Right lobe of liver (tissue), 4 donors: ENCODE data around the gene GULP1.

Experiments used
- POLR2A ChIP-seq: fragments of 450-650 bp; IDR thresholded peaks from one replicate; pipeline ENCODE4 v1.6.1; 2017; ENCODE audit warnings: antibody characterized with exemption, mild to moderate bottlenecking
- TF ChIP-seq, protein P1 (sequence below), 4 donors: fragments of 200-600 bp in 3 of 4; fragments of 450-650 bp in 1 of 4; IDR thresholded peaks; one replicate each; pipeline versions ENCODE4 v1.5.1 to v1.8.0; 2016 to 2022; ENCODE audit warnings: antibody characterized with exemption in 4 of 4, mild to moderate bottlenecking in 2 of 4
- donor health status: DM: no; HTN: no; CAD: no.
- donor health status: DM: no; HTN: no; CAD: no.
- donor health status: DM: no; HTN: yes; CAD: no.

DNA sequence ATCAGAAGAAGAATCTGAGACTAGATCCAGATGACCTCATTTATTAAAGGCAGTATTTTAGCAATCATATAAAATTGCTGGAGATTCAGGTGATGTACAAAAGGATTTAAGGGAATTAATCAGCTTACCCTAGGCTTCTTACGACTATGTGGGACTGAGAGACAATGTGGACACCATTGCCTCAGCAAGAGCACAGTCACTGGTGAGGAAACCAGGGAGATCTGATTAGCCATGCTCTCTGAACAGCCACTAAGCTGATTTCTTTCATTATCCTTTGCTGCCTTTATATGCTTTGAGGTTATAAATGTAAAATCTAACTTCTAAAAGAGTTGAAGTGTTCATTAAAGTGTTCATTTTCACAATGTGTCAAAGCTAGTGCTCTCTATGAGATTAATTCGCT is 22.7 kb upstream of the GULP1 start:
- TF ChIP-seq, protein P1, sequence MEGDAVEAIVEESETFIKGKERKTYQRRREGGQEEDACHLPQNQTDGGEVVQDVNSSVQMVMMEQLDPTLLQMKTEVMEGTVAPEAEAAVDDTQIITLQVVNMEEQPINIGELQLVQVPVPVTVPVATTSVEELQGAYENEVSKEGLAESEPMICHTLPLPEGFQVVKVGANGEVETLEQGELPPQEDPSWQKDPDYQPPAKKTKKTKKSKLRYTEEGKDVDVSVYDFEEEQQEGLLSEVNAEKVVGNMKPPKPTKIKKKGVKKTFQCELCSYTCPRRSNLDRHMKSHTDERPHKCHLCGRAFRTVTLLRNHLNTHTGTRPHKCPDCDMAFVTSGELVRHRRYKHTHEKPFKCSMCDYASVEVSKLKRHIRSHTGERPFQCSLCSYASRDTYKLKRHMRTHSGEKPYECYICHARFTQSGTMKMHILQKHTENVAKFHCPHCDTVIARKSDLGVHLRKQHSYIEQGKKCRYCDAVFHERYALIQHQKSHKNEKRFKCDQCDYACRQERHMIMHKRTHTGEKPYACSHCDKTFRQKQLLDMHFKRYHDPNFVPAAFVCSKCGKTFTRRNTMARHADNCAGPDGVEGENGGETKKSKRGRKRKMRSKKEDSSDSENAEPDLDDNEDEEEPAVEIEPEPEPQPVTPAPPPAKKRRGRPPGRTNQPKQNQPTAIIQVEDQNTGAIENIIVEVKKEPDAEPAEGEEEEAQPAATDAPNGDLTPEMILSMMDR (IDR thresholded peaks at IDR 0.05): no peak
- no peak for TF ChIP-seq POLR2A
